Germinal center (tissue), 1 donor: ENCODE measurements around the gene ADIPOR2.

Source experiments
- DNase-seq: peaks from one replicate; pipeline ENCODE4 v3.0.0; 2012; ENCODE audit warnings: mixed read lengths, low spot score

Gene ADIPOR2

GRCh38 chr12:1737652-1738286 is 46.9 kb downstream of the ADIPOR2 start:
- DNase-seq: no peak

- no peak for DNase-seq
Measured at GRCh38 chr12:1738446-1738845, 47.6 kb downstream of the ADIPOR2 start.

- DNase-seq: no peak
Measured at GRCh38 chr12:1739368-1739767, 48.5 kb downstream of the ADIPOR2 start.

GRCh38 chr12:1740161-1740948 is 49.5 kb downstream of the ADIPOR2 start:
- DNase-seq: no peak

GRCh38 chr12:1741154-1741949 is 50.5 kb downstream of the ADIPOR2 start:
- no peak for DNase-seq

GRCh38 chr12:1744932-1745331 is 54.1 kb downstream of the ADIPOR2 start:
- DNase-seq: no peak

- DNase-seq: no peak
Measured at GRCh38 chr12:1747609-1748008, 56.7 kb downstream of the ADIPOR2 start.

- DNase-seq: no peak
Measured at GRCh38 chr12:1749019-1749418, 58.1 kb downstream of the ADIPOR2 start.

- DNase-seq: no peak
Measured at GRCh38 chr12:1750300-1750699, 59.4 kb downstream of the ADIPOR2 start.

- no peak for DNase-seq
Measured at GRCh38 chr12:1758376-1758775, 67.5 kb downstream of the ADIPOR2 start.

- DNase-seq: no peak
Measured at GRCh38 chr12:1758887-1759286, 68.0 kb downstream of the ADIPOR2 start.

- DNase-seq: no peak
Measured at GRCh38 chr12:1760566-1761382, 69.9 kb downstream of the ADIPOR2 start.

- no peak for DNase-seq
Measured at GRCh38 chr12:1761857-1762256, 71.0 kb downstream of the ADIPOR2 start.

- no peak for DNase-seq
Measured at GRCh38 chr12:1763153-1763552, 72.3 kb downstream of the ADIPOR2 start.

GRCh38 chr12:1766110-1766509 is 75.2 kb downstream of the ADIPOR2 start:
- DNase-seq: no peak

GRCh38 chr12:1767407-1768090 is 76.7 kb downstream of the ADIPOR2 start:
- DNase-seq: no peak

- no peak for DNase-seq
Measured at GRCh38 chr12:1768615-1769014, 77.7 kb downstream of the ADIPOR2 start.

- DNase-seq: no peak
Measured at GRCh38 chr12:1769809-1770494, 79.1 kb downstream of the ADIPOR2 start.

- DNase-seq: no peak
Measured at GRCh38 chr12:1773937-1774655, 83.2 kb downstream of the ADIPOR2 start.
